ENCODE measurements around the gene MID1. TPM values are rescaled to one million over a fixed set of nuclear protein-coding genes. Genes with fewer than 3 reads are reported as not detected.

Gene MID1, protein sequence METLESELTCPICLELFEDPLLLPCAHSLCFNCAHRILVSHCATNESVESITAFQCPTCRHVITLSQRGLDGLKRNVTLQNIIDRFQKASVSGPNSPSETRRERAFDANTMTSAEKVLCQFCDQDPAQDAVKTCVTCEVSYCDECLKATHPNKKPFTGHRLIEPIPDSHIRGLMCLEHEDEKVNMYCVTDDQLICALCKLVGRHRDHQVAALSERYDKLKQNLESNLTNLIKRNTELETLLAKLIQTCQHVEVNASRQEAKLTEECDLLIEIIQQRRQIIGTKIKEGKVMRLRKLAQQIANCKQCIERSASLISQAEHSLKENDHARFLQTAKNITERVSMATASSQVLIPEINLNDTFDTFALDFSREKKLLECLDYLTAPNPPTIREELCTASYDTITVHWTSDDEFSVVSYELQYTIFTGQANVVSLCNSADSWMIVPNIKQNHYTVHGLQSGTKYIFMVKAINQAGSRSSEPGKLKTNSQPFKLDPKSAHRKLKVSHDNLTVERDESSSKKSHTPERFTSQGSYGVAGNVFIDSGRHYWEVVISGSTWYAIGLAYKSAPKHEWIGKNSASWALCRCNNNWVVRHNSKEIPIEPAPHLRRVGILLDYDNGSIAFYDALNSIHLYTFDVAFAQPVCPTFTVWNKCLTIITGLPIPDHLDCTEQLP
- 9.7 and 10.0 TPM in 2 replicates for total RNA-seq (2022)
- percentile 43 among the genes with signal in this experiment for Bru-seq, nascent RNA
- BruChase-seq, experiment 1, labeled RNA remaining after a 6-hour chase: percentile 41 among the genes with signal in this experiment
- BruChase-seq, experiment 2, labeled RNA remaining after a 2-hour chase: percentile 43 among the genes with signal in this experiment
- long read RNA-seq, full-length matches to known transcripts: 11 of 14 reads
- long read RNA-seq, partial matches to known transcripts: 0 of 14 reads
- long read RNA-seq, other reads (novel, unspliced or antisense): 3 of 14 reads

DNA sequence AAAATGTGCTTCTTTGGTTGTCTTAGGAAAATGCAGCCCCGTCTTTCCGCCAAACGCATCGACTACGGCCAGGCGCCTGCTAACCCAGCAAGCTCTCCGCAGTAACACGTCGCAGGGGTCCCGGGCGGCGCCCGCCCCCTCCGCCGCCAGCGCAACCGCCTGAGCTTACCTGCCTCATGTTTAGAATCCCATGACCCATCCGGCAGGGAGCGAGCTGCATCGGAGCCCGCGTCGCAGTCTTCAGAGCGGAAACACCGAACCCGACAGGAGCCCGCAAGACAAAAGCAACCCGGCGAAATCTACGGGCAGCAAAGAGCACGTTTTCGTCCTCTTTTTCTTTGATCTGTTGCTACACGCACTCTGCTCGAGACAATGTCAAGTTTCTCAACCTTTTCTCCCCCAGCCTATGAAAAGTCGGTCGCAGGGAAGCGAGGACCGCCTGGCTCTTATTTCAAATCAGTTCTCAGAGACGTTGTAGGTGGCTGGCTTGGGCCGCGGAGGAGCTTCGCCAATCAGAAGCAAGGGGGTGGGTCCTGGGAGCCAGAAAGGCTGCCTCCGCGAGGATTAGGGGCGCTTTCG lies at the start of gene MID1:
MID1 (minus strand) TSS at position 465 of the 579 bp plus-strand sequence. CDS start 53,038 bp downstream, outside the sequence.
- Mint-ChIP-seq H3K36me3 (ENCODE audit: insufficient read depth, unreplicated experiment) (no peaks in the 10 kb centered on the region), H3K4me3 (ENCODE audit: unreplicated experiment) (peak within 1 kb of the TSS; percentile 79), H3K9me3 (ENCODE audit: unreplicated experiment) (no peaks in the 10 kb centered on the region), H3K4me1 (ENCODE audit: insufficient read depth, unreplicated experiment) (peaks cover 33% of the 10 kb centered on the region), H3K27ac (ENCODE audit: low read depth, unreplicated experiment) (peak within 1 kb of the TSS; percentile 57), H3K27me3 (ENCODE audit: insufficient read depth, unreplicated experiment) (no peaks in the 10 kb centered on the region)
- peak; percentile 83 for DNase-seq (ENCODE audit: unreplicated experiment)
- CTCF ChIA-PET: interaction anchor here (0.6 to 6.5 kb wide), 11 partner anchors 8 to 431 kb away, joined by 3 to 128 read pairs (median 6); no protein-coding TSS in a partner anchor
- intact Hi-C loops (cut with micrococcal nuclease): no loop called here
- BruUV-seq (replicated peaks): TSS peak; percentile 55
- TF ChIP-seq, protein P1, sequence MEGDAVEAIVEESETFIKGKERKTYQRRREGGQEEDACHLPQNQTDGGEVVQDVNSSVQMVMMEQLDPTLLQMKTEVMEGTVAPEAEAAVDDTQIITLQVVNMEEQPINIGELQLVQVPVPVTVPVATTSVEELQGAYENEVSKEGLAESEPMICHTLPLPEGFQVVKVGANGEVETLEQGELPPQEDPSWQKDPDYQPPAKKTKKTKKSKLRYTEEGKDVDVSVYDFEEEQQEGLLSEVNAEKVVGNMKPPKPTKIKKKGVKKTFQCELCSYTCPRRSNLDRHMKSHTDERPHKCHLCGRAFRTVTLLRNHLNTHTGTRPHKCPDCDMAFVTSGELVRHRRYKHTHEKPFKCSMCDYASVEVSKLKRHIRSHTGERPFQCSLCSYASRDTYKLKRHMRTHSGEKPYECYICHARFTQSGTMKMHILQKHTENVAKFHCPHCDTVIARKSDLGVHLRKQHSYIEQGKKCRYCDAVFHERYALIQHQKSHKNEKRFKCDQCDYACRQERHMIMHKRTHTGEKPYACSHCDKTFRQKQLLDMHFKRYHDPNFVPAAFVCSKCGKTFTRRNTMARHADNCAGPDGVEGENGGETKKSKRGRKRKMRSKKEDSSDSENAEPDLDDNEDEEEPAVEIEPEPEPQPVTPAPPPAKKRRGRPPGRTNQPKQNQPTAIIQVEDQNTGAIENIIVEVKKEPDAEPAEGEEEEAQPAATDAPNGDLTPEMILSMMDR (IDR thresholded peaks at IDR 0.05; ENCODE audit: unreplicated experiment): no peak
- POLR2A ChIA-PET: interaction anchor here (0.6 to 5.6 kb wide), 15 partner anchors 9 to 490 kb away, joined by 3 to 70 read pairs (median 4); no protein-coding TSS in a partner anchor

DNA sequence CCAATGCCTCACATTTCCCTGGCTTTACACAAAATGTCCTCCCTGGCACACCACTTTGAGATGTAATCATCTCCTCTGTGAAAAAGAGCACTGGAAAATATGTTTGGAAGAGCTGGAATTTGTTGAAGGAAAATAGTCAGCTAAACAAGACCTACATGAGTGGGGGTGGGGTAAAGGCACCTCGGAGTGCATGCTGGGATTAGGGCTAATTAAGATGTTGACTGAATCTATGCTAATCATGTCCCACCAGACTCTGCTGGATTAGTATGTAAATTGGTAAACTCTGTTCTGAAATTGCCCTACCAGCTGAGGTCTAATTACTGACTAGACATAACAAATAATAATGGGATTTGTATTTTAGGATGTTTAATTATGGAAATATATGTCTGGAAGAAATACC lies 46.8 kb upstream of the MID1 start:
- DNase-seq (ENCODE audit: unreplicated experiment): no peak
- Mint-ChIP-seq H3K27me3 (ENCODE audit: insufficient read depth, unreplicated experiment) (peaks cover 48% of the 10 kb centered on the region), H3K4me1 (ENCODE audit: insufficient read depth, unreplicated experiment) (no peaks in the 10 kb centered on the region), H3K27ac (ENCODE audit: low read depth, unreplicated experiment) (no peak overlapping the region), H3K4me3 (ENCODE audit: unreplicated experiment) (no peak overlapping the region), H3K36me3 (ENCODE audit: insufficient read depth, unreplicated experiment) (peaks cover 6% of the 10 kb centered on the region), H3K9me3 (ENCODE audit: unreplicated experiment) (no peaks in the 10 kb centered on the region)
- POLR2A ChIA-PET: no interaction called here
- CTCF ChIA-PET: interaction anchor here (0.6 to 1.4 kb wide), 4 partner anchors 55 to 477 kb away, joined by 3 to 6 read pairs (median 4); no protein-coding TSS in a partner anchor
- TF ChIP-seq, protein P1 (IDR thresholded peaks at IDR 0.05; ENCODE audit: unreplicated experiment): no peak
- no TSS peak for BruUV-seq (replicated peaks)
- intact Hi-C loops (cut with micrococcal nuclease): no loop called here

DNA sequence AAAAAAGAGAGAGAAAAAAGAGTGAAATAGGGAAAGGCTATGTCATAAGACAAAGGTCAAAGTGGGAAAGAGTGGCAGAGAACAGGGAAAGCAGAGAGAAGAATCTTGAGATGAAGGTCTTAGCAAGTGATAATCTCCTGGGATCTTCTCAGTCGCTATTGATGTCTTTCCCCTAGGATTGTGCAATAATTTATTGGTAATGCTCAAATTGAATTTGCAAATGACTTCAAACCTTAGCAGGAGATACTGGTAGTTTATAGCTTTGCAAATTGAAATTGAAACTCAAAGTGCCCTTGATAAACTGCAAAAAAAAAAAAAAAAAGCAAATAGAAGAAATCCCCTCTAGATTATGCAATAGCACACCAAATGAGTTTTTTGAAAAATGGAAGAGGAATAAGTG lies 45.7 kb upstream of the MID1 start:
- no peak overlapping the region for H3K4me3 Mint-ChIP-seq (ENCODE audit: unreplicated experiment)
- no peak for DNase-seq (ENCODE audit: unreplicated experiment)
- H3K27me3 Mint-ChIP-seq (ENCODE audit: insufficient read depth, unreplicated experiment): peaks cover 37% of the 10 kb centered on the region
- intact Hi-C loops (cut with micrococcal nuclease): no loop called here
- H3K27ac Mint-ChIP-seq (ENCODE audit: low read depth, unreplicated experiment): no peak overlapping the region
- no peaks in the 10 kb centered on the region for H3K36me3 Mint-ChIP-seq (ENCODE audit: insufficient read depth, unreplicated experiment)
- TF ChIP-seq, protein P1 (IDR thresholded peaks at IDR 0.05; ENCODE audit: unreplicated experiment): no peak
- H3K9me3 Mint-ChIP-seq (ENCODE audit: unreplicated experiment): no peaks in the 10 kb centered on the region
- ChIA-PET CTCF (interaction anchor here (0.6 to 1.4 kb wide), 4 partner anchors 56 to 822 kb away, joined by 3 to 6 read pairs (median 4); no protein-coding TSS in a partner anchor), POLR2A (no interaction called here)
- BruUV-seq (replicated peaks): no TSS peak
- H3K4me1 Mint-ChIP-seq (ENCODE audit: insufficient read depth, unreplicated experiment): no peaks in the 10 kb centered on the region
